ENCODE results near the gene TCF7.

DNA sequence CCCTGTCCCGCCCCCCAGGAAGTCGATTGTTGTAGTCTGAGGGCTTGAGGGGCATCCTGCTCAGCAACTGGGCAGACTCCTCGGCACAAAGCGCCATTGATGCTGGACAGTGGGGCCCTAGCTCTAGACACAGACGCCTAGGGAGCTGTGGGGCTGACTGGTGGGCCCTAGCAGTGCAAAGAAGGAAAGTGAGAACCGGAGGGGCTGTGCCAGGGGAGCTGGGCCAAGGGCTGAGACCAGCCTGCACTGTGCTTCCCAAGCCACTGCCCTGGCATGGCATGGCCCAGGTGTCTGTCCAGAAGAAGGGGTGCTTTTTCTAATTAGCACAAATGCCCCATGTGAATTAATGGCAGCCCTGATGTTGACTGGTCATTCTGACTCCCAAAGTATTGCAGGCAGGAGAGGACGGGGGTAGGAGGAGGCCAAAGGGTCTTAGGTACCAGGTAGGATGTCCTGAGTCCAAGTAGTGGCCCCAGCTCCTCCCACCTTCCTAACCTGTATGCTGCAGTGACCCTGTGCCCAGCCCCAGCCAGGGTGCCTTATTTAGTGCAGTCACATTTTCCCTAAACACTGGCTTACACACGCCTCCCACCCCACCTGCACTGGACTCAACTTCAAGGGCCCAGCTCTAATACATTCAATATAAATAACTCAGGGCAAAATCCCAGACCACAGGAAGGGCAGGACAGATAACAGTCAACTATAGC, 15.9 kb downstream of the TCF7 start:
- no peak for TF ChIP-seq CTCF (IDR thresholded peaks at IDR 0.05; ENCODE audit: low read depth, low read length, missing input control)
- TF ChIP-seq RAD21 (IDR thresholded peaks at IDR 0.05) = no peak
- TF ChIP-seq GABPA (IDR thresholded peaks at IDR 0.05 in 1 of 2, conservative IDR thresholded peaks at IDR 0.05 in 1 of 2) = no peak
- TF ChIP-seq NR2F2 (IDR thresholded peaks at IDR 0.05) = no peak
- no peak for TF ChIP-seq ATF3 (IDR thresholded peaks at IDR 0.05)
- no peak for TF ChIP-seq HNF4A (conservative IDR thresholded peaks at IDR 0.05)
- no peak for TF ChIP-seq FOXA1 (IDR thresholded peaks at IDR 0.05)
- TF ChIP-seq, protein P1, sequence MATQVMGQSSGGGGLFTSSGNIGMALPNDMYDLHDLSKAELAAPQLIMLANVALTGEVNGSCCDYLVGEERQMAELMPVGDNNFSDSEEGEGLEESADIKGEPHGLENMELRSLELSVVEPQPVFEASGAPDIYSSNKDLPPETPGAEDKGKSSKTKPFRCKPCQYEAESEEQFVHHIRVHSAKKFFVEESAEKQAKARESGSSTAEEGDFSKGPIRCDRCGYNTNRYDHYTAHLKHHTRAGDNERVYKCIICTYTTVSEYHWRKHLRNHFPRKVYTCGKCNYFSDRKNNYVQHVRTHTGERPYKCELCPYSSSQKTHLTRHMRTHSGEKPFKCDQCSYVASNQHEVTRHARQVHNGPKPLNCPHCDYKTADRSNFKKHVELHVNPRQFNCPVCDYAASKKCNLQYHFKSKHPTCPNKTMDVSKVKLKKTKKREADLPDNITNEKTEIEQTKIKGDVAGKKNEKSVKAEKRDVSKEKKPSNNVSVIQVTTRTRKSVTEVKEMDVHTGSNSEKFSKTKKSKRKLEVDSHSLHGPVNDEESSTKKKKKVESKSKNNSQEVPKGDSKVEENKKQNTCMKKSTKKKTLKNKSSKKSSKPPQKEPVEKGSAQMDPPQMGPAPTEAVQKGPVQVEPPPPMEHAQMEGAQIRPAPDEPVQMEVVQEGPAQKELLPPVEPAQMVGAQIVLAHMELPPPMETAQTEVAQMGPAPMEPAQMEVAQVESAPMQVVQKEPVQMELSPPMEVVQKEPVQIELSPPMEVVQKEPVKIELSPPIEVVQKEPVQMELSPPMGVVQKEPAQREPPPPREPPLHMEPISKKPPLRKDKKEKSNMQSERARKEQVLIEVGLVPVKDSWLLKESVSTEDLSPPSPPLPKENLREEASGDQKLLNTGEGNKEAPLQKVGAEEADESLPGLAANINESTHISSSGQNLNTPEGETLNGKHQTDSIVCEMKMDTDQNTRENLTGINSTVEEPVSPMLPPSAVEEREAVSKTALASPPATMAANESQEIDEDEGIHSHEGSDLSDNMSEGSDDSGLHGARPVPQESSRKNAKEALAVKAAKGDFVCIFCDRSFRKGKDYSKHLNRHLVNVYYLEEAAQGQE (IDR thresholded peaks at IDR 0.05) = no peak
- no peak for TF ChIP-seq MAX (IDR thresholded peaks at IDR 0.05)
- TF ChIP-seq SP1 (IDR thresholded peaks at IDR 0.05) = no peak
- TF ChIP-seq TAF1 (conservative IDR thresholded peaks at IDR 0.05) = no peak

Data from liver (tissue), 3 donors.